ENCODE measurements around the gene ST7. TPM values are rescaled to one million over a fixed set of nuclear protein-coding genes. Genes with fewer than 3 reads are reported as not detected.

The ST7 gene
- total and polyA plus RNA-seq, 2 donors (not counting 3 experiments of a cell fraction or from before 2014, with no cell fraction given): 18.6 to 24.9 TPM

DNA sequence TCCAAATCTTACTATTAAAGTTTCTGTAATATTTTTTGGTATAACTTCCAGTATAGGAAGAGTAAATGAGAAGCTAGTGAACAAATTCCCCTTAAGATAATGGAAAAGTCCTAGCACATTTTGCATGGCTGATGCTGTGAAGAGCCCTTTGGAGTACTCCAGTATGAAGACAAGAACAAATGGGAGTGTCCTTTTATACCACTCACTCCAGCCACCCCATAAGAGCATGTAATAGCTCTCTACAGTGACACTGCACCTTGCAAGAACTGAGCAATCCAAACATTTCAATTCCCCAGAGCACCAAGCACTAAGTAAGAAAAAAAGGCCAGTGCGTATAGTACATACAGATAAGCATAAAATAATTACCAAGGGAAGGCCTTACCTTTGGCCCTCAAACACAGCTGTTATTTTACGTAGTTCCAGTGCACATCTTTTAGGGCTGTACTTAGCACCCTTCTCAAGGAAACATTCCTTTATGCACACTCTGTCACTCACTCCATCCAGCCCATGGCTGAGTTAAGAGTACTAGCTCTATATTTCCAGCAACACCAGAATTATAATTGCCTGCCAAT, 135.4 kb downstream of the ST7 start:
- H3K36me3 ChIP-seq (ENCODE audit: control insufficient read depth in 2 of 2, extremely low read depth in 1 of 2, insufficient read depth in 2 of 2, low read length in 2 of 2): no peaks in the 10 kb centered on the region
- POLR2A ChIA-PET: no interaction called here
- H3K4me3 ChIP-seq (replicated peaks in 1 of 3; ENCODE audit: insufficient read depth in 1 of 3, low read depth in 1 of 3, low read length in 3 of 3): no peak overlapping the region
- no peak overlapping the region for H3K9ac ChIP-seq (replicated peaks; ENCODE audit: extremely low read depth, insufficient read depth, low read length)
- TF ChIP-seq FOS (IDR thresholded peaks at IDR 0.05; ENCODE audit: borderline replicate concordance, insufficient read depth, low read length): no peak
- TF ChIP-seq GATA2 (IDR thresholded peaks at IDR 0.05; ENCODE audit: insufficient read depth, insufficient read length, low read depth, low read length): no peak
- TF ChIP-seq MYC (IDR thresholded peaks at IDR 0.05; ENCODE audit: low read depth, low read length): no peak
- TF ChIP-seq, protein P1, sequence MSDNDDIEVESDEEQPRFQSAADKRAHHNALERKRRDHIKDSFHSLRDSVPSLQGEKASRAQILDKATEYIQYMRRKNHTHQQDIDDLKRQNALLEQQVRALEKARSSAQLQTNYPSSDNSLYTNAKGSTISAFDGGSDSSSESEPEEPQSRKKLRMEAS (IDR thresholded peaks at IDR 0.05; ENCODE audit: insufficient read depth, insufficient read length): no peak
- TF ChIP-seq POLR2AphosphoS5 (IDR thresholded peaks at IDR 0.05; ENCODE audit: insufficient read depth, low read depth, low read length): no peak
- no peaks in the 10 kb centered on the region for H3K27me3 ChIP-seq (ENCODE audit: control insufficient read depth in 2 of 2, insufficient read depth in 2 of 2, low read length in 2 of 2)
- H3K4me2 ChIP-seq (ENCODE audit: insufficient read depth, low read length): no peak overlapping the region
- dilution Hi-C loops (cut with MboI; ENCODE audit: extremely low pct_ligation_motif_present, low sequenced_read_pairs) (no loop called here), intact Hi-C loops (cut with micrococcal nuclease) (no loop called here)
- no peak overlapping the region for H3K27ac ChIP-seq (ENCODE audit: insufficient read depth, low read depth, low read length)
- no peaks in the 10 kb centered on the region for H3K9me3 ChIP-seq (replicated peaks; ENCODE audit: control insufficient read depth, insufficient read depth, low read length)
- H3K79me2 ChIP-seq (ENCODE audit: control insufficient read depth, insufficient read depth, low read length): peaks cover 1% of the 10 kb centered on the region
- no peaks in the 10 kb centered on the region for H4K20me1 ChIP-seq (replicated peaks; ENCODE audit: control insufficient read depth, extremely low read depth, insufficient read depth, low read length)
- DNase-seq (ENCODE audit: low read depth, low spot score): no peak
- no TSS peak for BruUV-seq (replicated peaks)
- FAIRE-seq: no peak
- H3K4me1 ChIP-seq (ENCODE audit: control insufficient read depth, extremely low read depth, insufficient read depth, low read length): peaks cover 7% of the 10 kb centered on the region
- no peak overlapping the region for H2AFZ ChIP-seq (ENCODE audit: low read depth, low read length)
- no peaks in the 10 kb centered on the region for H3K9me1 ChIP-seq (replicated peaks; ENCODE audit: control insufficient read depth, extremely low read depth, insufficient read depth, low read length)
- CTCF ChIA-PET: interaction anchor here (0.9 to 2.3 kb wide), 12 partner anchors 8 to 158 kb away, joined by 3 to 9 read pairs (median 4); no protein-coding TSS in a partner anchor

DNA sequence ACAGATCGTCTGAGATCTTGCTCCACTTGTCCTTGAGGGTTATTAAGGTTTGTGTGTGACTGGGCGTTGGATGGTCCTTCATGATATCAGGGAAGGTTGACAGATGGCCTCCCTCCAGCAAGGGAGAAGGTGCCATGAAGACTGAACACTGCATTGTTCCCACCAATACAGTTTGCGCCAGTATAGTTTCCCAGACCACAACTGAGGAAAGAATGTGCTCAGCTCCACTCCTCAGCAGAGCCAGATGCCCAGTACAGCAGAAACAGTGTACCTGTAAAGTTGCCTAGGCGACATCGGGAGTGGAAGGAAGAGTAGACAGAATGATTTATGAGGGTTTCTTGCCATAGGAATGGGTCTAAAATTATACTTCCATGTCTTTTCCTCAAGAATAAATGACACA, 137.5 kb downstream of the ST7 start:
- no peak overlapping the region for H3K4me3 ChIP-seq (replicated peaks in 1 of 3; ENCODE audit: insufficient read depth in 1 of 3, low read depth in 1 of 3, low read length in 3 of 3)
- no peaks in the 10 kb centered on the region for H3K9me1 ChIP-seq (replicated peaks; ENCODE audit: control insufficient read depth, extremely low read depth, insufficient read depth, low read length)
- no peaks in the 10 kb centered on the region for H3K79me2 ChIP-seq (ENCODE audit: control insufficient read depth, insufficient read depth, low read length)
- H3K9ac ChIP-seq (replicated peaks; ENCODE audit: extremely low read depth, insufficient read depth, low read length): no peak overlapping the region
- POLR2A ChIA-PET: no interaction called here
- no peaks in the 10 kb centered on the region for H4K20me1 ChIP-seq (replicated peaks; ENCODE audit: control insufficient read depth, extremely low read depth, insufficient read depth, low read length)
- TF ChIP-seq FOS (IDR thresholded peaks at IDR 0.05; ENCODE audit: borderline replicate concordance, insufficient read depth, low read length) (no peak), EZH2 (IDR thresholded peaks at IDR 0.05; ENCODE audit: borderline replicate concordance, low read depth, low read length, severe bottlenecking) (no peak), POLR2A (IDR thresholded peaks at IDR 0.05; ENCODE audit: low read depth, low read length) (no peak), CTCF (IDR thresholded peaks at IDR 0.05; ENCODE audit: extremely low read depth in 1 of 2, insufficient read depth in 1 of 2, low read depth in 1 of 2, low read length in 2 of 2) (no peak), MYC (IDR thresholded peaks at IDR 0.05; ENCODE audit: low read depth, low read length) (no peak), GATA2 (IDR thresholded peaks at IDR 0.05; ENCODE audit: insufficient read depth, insufficient read length, low read depth, low read length) (no peak), POLR2AphosphoS5 (IDR thresholded peaks at IDR 0.05; ENCODE audit: insufficient read depth, low read depth, low read length) (no peak), JUN (IDR thresholded peaks at IDR 0.05; ENCODE audit: borderline replicate concordance, insufficient read depth, insufficient read length, low read depth) (no peak)
- TF ChIP-seq, protein P1 (IDR thresholded peaks at IDR 0.05; ENCODE audit: insufficient read depth, insufficient read length): no peak
- no peaks in the 10 kb centered on the region for H3K27me3 ChIP-seq (ENCODE audit: control insufficient read depth in 2 of 2, insufficient read depth in 2 of 2, low read length in 2 of 2)
- no peaks in the 10 kb centered on the region for H3K9me3 ChIP-seq (replicated peaks; ENCODE audit: control insufficient read depth, insufficient read depth, low read length)
- intact Hi-C loops (cut with micrococcal nuclease) (no loop called here), dilution Hi-C loops (cut with MboI; ENCODE audit: extremely low pct_ligation_motif_present, low sequenced_read_pairs) (no loop called here)
- no peak overlapping the region for H2AFZ ChIP-seq (ENCODE audit: low read depth, low read length)
- BruUV-seq (replicated peaks): no TSS peak
- CTCF ChIA-PET: no interaction called here
- FAIRE-seq (no peak), DNase-seq (ENCODE audit: low read depth, low spot score) (no peak)
- no peak overlapping the region for H3K4me2 ChIP-seq (ENCODE audit: insufficient read depth, low read length)
- no peak overlapping the region for H3K27ac ChIP-seq (ENCODE audit: insufficient read depth, low read depth, low read length)
- peaks cover 7% of the 10 kb centered on the region for H3K4me1 ChIP-seq (ENCODE audit: control insufficient read depth, extremely low read depth, insufficient read depth, low read length)
- H3K36me3 ChIP-seq (ENCODE audit: control insufficient read depth in 2 of 2, extremely low read depth in 1 of 2, insufficient read depth in 2 of 2, low read length in 2 of 2): no peaks in the 10 kb centered on the region

Data from endothelial cell of umbilical vein (primary cell).